HG03196 (cell line): ENCODE measurements around the gene EFNA1.

Experiments used
- ATAC-seq: cut with Tn5 transposase; IDR thresholded peaks from one replicate; pipeline ENCODE4 v1.9.1; 2021; ENCODE audit not compliant: unreplicated experiment

EFNA1 gene

DNA sequence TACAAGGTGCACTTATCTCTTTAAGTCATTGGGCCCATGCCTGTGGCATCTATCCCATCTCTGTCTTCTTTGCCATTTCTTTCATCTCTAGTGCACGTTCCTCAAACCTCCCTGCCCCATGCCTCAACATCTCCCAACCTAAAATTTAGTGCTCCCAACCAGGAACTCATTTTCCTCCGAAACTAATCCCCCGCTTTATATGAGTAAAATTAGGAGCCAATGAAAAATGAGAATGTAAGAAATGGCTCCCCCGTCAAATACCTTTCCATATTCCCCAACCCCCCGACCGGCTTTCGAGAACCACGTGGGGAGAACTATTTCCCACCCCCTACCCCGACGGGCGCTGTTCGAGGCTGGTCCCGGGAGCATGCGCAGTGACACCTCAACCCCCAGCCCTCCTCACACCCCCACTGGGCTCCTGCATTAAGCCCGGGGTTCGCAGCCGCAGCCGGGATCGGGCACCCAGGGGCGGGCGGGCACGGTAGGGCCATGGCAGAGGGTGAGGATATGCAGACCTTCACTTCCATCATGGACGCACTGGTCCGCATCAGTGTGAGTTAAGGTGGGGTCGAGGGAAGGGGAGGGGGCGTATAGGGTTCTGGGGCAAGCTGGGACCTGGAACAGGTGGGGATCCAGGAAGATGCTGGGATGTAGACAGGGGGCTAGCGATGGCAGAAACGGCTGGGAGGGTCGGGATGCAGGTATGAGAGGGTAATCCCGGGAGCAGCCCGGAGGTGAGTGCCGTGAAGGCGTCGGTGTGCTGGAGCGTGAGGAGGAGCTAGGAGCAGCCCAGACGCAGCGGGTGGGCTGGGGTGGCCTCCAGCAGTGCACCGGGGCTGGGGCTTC, 46.0 kb downstream of the EFNA1 start, which contains the start of gene TRIM46:
Gene TRIM46 (plus strand): TSS at position 372 of the 846 bp plus-strand sequence. CDS start 118 bp downstream, at position 490.
- no peak for ATAC-seq

DNA sequence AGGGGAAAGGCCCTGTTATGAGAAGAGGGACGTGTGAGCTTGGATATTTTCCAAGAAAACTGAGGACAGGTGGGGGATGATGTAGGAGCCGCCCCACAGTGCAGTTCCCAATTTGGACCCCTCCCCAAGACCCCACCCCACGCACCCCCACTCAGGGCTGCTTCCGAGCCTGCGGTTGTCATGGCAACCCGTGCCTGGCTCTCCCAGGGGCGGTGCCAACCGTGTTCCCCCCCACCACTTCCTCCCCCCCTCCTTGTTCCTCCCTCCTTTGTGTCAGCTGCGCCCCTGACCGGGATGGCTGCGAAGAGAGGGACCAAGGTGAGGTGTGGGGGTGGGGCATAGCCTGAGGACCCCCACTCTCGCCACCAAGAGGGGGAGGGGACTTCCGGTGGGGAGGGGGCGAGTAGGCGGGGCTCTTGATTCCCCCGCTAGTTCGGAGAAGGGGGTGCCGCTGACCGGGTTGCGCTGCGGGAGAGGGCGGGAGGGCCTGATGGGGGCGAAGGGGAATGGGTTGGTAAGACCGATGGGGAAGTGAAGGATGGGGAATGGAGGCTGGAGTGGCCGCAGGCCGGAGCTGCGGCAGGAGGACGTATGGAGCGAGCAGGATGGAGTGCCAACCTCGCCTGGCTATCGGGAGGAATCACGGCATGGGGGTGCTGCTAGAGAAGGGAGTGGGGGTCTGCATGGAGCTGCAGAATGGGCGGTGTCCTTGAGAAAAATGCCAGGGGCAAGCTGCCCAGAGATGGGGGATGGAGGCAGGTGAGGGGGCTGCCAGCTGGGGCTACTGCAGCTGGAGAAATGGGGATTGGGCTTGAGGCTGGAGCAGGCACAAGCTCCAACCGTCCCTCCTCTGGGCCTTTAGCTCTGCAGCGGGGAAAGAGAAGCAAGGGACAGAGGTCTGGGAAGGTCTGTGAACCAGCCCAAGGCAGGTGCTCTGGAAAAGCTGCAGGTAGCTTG, 46.9 kb downstream of the EFNA1 start:
- ATAC-seq = no peak

- no peak for ATAC-seq
Observed at GRCh38 chr1:155175281-155175926, 47.7 kb downstream of the EFNA1 start.

DNA sequence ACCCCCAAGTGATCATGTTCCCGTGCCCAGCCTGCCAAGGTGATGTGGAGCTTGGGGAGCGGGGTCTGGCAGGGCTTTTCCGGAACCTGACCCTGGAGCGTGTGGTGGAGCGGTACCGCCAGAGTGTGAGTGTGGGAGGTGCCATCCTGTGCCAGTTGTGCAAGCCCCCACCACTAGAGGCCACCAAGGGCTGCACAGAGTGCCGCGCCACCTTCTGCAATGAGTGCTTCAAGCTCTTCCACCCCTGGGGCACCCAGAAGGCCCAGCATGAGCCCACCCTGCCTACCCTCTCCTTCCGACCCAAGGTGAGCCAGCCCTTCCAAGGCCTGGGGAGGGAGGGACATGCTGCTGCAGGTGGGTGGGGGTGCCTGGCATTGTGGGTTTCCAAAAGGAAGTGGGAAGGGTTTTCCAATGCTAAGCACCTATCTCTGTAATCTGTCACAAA, 48.3 kb downstream of the EFNA1 start:
- no peak for ATAC-seq

DNA sequence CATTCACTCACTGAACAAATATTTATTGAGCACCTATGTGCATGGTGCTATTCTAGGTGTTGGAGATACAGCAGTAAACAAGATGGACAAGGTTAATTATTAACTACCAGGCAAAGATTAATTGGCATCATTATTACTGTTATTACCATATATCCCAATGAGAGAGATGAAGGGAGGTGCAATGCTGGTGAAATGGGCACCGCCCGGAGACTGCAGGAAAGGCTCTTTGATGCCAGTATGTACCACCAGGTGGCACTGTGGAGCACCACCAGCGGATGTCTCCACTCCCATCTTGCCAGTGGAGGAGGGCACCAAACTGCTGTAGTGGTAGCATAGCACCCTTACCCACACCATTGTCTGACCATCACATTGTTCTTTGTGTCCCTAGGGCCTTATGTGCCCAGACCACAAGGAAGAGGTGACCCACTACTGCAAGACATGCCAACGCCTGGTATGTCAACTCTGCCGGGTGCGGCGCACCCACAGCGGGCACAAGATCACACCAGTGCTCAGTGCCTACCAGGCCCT, 48.9 kb downstream of the EFNA1 start:
- ATAC-seq = no peak

DNA sequence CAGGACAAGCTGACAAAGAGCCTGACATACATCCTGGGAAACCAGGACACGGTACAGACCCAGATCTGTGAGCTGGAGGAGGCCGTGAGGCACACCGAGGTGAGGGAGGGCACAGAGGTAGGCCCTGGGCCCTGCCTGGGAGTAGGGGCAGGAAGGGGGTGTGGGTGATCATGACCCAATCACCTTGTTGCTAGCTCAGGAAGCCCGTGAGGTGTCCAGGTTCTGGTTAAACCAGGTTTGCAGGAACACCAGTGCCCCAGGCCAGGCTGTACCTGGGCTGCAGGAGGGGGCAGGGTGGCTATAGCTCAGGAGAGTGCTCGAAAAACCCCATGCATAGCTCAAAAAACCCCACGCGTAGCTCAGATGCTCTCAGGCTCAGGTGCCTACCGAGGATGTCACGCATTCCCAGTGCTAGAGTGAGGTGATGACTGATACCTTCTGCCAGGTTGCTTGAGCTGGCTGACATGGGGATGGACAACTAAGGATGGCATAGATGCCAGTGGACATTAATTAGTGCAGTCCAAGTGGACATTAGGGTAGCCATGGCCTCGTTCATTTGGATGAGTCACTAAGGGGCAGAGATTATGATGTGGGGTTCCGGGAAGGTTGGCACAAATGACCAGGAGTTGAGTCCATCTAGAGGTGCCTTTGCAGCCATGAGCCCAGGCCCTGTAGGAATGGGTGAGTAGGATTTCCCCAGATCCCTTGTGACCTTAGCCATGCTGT, 49.7 kb downstream of the EFNA1 start:
- no peak for ATAC-seq

DNA sequence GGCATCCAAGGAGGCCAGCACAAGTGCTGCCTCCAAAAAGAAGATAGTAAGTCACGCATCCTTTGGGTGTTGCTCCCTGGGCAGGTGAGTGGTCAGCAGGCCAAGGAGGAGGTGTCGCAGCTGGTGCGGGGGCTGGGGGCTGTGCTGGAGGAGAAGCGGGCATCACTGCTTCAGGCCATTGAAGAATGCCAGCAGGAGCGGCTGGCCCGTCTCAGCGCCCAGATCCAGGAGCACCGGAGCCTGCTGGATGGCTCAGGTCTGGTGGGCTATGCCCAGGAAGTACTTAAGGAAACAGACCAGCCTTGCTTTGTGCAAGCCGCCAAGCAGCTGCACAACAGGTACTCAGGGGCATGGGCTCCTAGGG, 50.2 kb downstream of the EFNA1 start:
- no peak for ATAC-seq

DNA sequence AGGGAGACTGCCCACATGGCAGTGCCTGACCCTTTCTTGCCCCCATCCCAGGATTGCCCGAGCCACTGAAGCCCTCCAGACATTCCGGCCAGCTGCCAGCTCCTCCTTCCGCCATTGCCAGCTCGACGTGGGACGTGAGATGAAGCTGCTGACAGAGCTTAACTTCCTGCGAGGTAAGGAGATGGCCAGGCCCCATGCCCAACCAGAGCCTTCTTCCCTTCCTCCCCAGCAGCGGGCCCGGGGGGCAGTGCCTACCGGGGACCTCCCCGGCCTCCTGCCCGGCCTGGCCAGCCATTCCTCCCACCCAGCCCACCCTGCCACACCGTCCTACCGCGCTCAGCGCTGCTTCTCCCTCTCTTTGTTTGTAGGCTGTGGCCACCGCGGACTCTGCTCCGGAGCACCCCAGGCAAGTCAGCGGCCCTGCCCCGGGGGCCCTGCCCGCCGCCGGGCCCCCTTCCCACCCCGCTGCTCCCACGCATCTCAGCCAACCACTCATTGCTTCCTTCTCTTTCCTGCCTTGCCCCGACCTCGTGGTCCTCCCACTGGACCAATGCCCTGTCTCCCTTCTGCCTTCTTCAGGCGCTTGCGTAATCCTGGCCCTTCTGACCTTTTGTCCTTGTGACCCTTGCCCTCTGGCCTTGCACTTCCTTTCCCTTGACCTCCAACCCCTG, 50.9 kb downstream of the EFNA1 start:
- ATAC-seq = no peak

DNA sequence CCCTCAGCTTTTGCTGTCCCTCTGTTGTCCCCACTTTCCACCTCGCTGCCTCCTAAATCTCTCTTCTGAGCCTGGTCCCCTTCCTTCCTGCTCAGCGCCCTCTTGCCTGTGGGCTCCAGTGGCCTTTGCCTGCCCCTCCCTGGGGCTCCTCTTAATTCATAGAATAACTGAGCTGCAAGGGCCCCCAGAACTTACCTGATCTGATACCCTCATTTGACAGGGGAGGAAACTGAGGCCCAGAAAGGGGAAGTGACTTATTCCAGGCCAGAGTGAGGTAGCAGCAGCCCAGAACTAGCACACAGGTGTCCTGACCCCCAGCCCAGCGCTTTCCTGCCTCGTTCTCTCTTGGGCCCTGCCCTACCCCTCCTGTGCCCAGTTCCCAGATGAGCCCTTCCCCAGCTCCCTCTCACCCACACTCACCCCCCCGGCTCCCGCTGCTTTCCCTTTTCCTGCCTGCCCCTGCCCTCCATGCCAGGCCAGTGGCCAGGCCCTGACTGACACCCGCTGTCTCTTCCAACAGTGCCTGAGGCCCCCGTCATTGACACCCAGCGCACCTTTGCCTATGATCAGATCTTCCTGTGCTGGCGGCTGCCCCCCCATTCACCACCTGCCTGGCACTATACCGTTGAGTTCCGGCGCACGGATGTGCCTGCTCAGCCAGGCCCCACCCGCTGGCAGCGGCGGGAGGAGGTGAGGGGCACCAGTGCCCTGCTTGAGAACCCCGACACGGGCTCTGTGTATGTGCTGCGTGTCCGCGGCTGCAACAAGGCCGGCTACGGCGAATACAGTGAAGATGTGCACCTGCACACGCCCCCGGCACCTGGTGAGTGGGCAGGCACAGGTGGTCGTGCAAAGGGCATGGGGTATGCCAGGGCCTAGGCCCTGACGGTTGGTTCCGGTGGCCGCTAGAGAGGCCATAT, 51.7 kb downstream of the EFNA1 start:
- ATAC-seq = no peak

DNA sequence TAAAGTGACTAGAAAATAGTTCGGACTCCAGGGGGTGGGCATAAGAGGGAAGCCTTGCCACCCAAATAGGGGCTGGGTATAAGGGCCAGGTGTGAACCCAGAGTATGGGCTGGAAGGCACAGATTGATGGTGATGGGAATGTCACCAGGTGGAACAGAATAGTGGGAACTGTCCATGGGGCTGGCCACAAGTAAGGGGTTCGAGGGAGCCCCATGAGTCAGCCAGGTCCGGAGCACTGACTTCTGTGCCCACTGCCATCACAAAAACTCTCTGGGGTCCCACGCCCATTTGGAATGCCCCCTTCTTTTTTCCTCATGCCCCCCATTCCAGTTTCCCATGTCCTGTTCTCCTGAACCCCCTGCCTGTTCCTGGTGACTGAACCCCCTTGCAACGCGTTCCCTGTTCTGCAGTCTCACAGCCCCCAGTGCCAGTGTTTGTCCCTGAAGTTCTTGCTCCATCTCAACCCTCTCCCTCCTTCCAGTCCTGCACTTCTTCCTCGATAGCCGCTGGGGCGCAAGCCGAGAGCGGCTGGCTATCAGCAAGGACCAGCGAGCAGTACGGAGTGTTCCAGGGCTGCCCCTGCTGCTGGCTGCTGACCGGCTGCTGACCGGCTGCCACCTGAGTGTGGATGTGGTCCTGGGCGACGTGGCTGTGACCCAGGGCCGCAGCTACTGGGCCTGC, 53.8 kb downstream of the EFNA1 start:
- no peak for ATAC-seq

GRCh38 chr1:155182052-155182550, 54.4 kb downstream of the EFNA1 start:
- no peak for ATAC-seq

- no peak for ATAC-seq
Observed at GRCh38 chr1:155183775-155184221, 56.1 kb downstream of the EFNA1 start.

DNA sequence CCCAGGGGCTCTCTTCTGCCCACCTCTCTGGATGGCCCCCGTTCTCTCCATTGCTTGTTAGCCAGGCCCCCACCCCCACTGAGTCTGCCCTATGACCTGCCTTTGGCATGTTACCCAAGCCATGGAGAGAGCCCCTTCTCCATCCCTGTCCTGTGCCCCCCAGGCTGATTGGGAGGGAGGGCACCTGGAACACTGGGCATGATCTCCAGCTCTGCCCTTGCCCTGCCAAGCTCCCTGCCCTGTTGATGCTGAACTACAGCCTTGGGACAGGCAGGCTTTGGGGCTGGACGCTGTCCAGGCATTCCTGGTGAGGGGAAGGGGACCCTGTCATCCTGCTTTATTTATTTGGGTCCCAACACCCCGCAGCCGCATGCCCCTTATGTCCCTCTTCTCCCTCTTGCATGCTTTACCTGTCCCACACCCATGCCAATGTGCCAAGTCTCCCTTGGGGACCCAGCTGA, 56.7 kb downstream of the EFNA1 start:
- ATAC-seq = no peak
